HCT116 (cell line): ENCODE results near the gene SNX13.

Experiments
- CTCF ChIP-seq, 3 experiments: fragments of 200-600 bp in 1 of 3; sonication (generic) in 1 of 3; IDR thresholded peaks in 2 of 3; conservative IDR thresholded peaks in 1 of 3; 2 replicates each; pipeline ENCODE4 v1.5.1; 2012 to 2017; ENCODE audit warnings: low read depth in 2 of 3, low read length in 2 of 3, antibody characterized with exemption in 1 of 3, borderline replicate concordance in 1 of 3, control low read depth in 1 of 3, mild to moderate bottlenecking in 1 of 3, mixed read lengths in 1 of 3, mixed run types in 1 of 3, moderate library complexity in 1 of 3; ENCODE audit not compliant: insufficient read depth in 1 of 3
- EZH2phosphoT487 ChIP-seq: fragments of 200-600 bp; IDR thresholded peaks from 2 replicates; pipeline ENCODE4 v1.6.1; 2018; ENCODE audit warnings: antibody characterized with exemption, borderline replicate concordance
- JUND ChIP-seq: IDR thresholded peaks from 2 replicates; pipeline ENCODE4 v1.6.1; 2012
- MAX ChIP-seq: IDR thresholded peaks from 2 replicates; pipeline ENCODE4 v1.6.1; 2012
- POLR2A ChIP-seq: IDR thresholded peaks from 2 replicates; pipeline ENCODE4 v1.7.0; 2011; ENCODE audit warnings: borderline replicate concordance; ENCODE audit not compliant: insufficient read depth, insufficient read length; ENCODE audit errors: extremely low read depth
- POLR2AphosphoS5 ChIP-seq: IDR thresholded peaks from 2 replicates; pipeline ENCODE4 v1.6.1; 2011; ENCODE audit warnings: mild to moderate bottlenecking, low read depth, low read length, moderate library complexity
- RAD21 ChIP-seq: IDR thresholded peaks from 2 replicates; pipeline ENCODE4 v1.6.1; 2012; ENCODE audit warnings: low read depth, mild to moderate bottlenecking
- SP1 ChIP-seq: IDR thresholded peaks from 2 replicates; pipeline ENCODE4 v1.6.1; 2012; ENCODE audit warnings: low read depth
- ZFX ChIP-seq: fragments of 450-650 bp; IDR thresholded peaks from 2 replicates; pipeline ENCODE4 v1.6.1; 2017

GRCh38 chr7:17934094-17934493 lies 6.2 kb downstream of the SNX13 start:
- TF ChIP-seq POLR2A (no peak), CTCF (IDR thresholded peaks at IDR 0.05 in 2 of 3, conservative IDR thresholded peaks at IDR 0.05 in 1 of 3; ENCODE audit: borderline replicate concordance in 1 of 3, insufficient read depth in 1 of 3, low read depth in 2 of 3, low read length in 2 of 3) (no peak), ZFX (no peak), RAD21 (no peak), MAX (no peak), JUND (no peak), POLR2AphosphoS5 (no peak), EZH2phosphoT487 (no peak), SP1 (no peak)
